Adrenal gland (tissue), 5 donors: ENCODE data around the gene CPA3.

ENCODE experiments used
- POLR2A ChIP-seq, 2 donors: fragments of 450-650 bp; IDR thresholded peaks; one replicate each; pipeline ENCODE4 v1.6.1; 2017; ENCODE audit warnings: antibody characterized with exemption in 2 of 2, mild to moderate bottlenecking in 2 of 2, moderate library complexity in 1 of 2
- TF ChIP-seq, protein P1 (sequence below), 6 experiments: fragments of 450-650 bp in 4 of 6; fragments of 200-600 bp in 2 of 6; sonication (generic) in 1 of 6; IDR thresholded peaks; 1 replicate in 5 of 6; 2 replicates in 1 of 6; pipeline versions ENCODE4 v1.5.1 to v1.8.0; 2016 to 2021; ENCODE audit warnings: antibody characterized with exemption in 6 of 6, mild to moderate bottlenecking in 2 of 6, moderate library complexity in 1 of 6
- donor health status: DM: no; HTN: no; CAD: no.

DNA sequence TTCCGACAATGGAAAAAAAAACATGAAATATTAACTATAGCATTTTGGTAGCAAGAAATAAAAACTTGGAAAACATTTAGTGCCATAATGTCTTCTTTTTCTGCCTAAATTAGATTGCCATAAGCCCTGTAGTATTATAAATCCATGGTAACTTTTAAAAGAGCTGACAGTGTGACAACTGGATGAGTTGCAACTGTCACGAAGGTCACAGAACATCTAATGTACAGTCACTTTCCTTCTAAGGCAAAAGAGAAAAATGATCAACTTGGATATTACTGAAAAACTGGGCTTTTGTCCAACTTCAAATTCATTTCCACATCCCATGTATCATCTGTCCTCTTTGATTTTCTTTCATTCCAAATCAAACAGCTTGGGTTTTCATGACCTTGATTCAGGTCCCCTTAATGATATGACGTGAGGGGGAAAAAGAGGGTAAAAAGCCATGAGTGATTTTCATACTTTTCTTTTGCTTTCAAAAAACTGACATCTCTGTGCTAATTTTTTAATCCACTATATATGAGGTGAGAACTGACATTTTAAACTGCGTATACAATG, 36.9 kb upstream of the CPA3 start:
- TF ChIP-seq, protein P1, sequence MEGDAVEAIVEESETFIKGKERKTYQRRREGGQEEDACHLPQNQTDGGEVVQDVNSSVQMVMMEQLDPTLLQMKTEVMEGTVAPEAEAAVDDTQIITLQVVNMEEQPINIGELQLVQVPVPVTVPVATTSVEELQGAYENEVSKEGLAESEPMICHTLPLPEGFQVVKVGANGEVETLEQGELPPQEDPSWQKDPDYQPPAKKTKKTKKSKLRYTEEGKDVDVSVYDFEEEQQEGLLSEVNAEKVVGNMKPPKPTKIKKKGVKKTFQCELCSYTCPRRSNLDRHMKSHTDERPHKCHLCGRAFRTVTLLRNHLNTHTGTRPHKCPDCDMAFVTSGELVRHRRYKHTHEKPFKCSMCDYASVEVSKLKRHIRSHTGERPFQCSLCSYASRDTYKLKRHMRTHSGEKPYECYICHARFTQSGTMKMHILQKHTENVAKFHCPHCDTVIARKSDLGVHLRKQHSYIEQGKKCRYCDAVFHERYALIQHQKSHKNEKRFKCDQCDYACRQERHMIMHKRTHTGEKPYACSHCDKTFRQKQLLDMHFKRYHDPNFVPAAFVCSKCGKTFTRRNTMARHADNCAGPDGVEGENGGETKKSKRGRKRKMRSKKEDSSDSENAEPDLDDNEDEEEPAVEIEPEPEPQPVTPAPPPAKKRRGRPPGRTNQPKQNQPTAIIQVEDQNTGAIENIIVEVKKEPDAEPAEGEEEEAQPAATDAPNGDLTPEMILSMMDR (IDR thresholded peaks at IDR 0.05) = no peak
- TF ChIP-seq POLR2A (IDR thresholded peaks at IDR 0.05) = no peak
